ENCODE data around the gene AGBL1. TPM values are rescaled to one million over a fixed set of nuclear protein-coding genes. Genes with fewer than 3 reads are reported as not detected.

The AGBL1 gene
- total RNA-seq, 1 experiment from 2014 or later: not detected

GRCh38 chr15:86677278-86677677 lies 597.6 kb downstream of the AGBL1 start:
- CTCF ChIA-PET: no interaction called here
- POLR2A ChIA-PET (ENCODE audit: unreplicated experiment): no interaction called here
- H3K79me2 ChIP-seq (ENCODE audit: low read depth): no peaks in the 10 kb centered on the region
- H3K9me2 ChIP-seq (ENCODE audit: insufficient read depth): no peaks in the 10 kb centered on the region
- TF ChIP-seq CTCF (conservative IDR thresholded peaks at IDR 0.05) (no peak), EZH2 (IDR thresholded peaks at IDR 0.05; ENCODE audit: low read depth) (no peak)
- H3K36me3 ChIP-seq (ENCODE audit: low read depth): no peaks in the 10 kb centered on the region
- no peak overlapping the region for H3K4me2 ChIP-seq
- no peak overlapping the region for H2AFZ ChIP-seq
- H3K4me3 ChIP-seq: no peak overlapping the region
- no peaks in the 10 kb centered on the region for H4K20me1 ChIP-seq (ENCODE audit: insufficient read depth)
- 0 out of 2 replicates have a peak, but pooled peaks cover 3% of the 10 kb centered on the region for H3K27me3 ChIP-seq (ENCODE audit: insufficient read depth, low read depth)
- intact Hi-C loops (cut with micrococcal nuclease; ENCODE audit: unreplicated experiment): no loop called here
- H3K9me3 ChIP-seq (ENCODE audit: insufficient read depth, low read depth): no peaks in the 10 kb centered on the region
- BruUV-seq (replicated peaks): no TSS peak
- no peak for DNase-seq
- no peak overlapping the region for H3K27ac ChIP-seq
- H3K4me1 ChIP-seq (replicated peaks; ENCODE audit: insufficient read depth): no peaks in the 10 kb centered on the region
- no peaks in the 10 kb centered on the region for H3F3A ChIP-seq (ENCODE audit: insufficient read depth, low read depth)

DNA sequence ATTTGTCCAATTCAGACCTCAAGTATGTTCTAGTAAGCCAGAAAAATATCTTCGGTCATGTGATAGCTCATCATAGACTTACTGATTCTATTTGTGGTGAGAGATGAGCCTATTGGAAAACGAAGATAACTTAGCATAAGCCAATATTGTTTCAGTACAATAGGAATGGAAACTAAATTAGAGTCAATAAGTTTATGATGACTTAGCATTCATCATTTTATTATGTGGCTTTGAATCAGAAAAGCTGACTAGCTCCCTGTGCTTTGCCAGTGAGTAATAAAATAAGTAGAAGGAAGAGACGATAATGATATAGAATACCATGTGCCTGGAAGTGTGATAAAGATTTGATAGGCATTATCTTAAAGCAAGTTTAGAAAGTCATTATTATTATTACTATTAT lies 605.6 kb downstream of the AGBL1 start:
- no peak for DNase-seq
- Histone ChIP-seq H2AFZ (no peak overlapping the region), H3K27ac (no peak overlapping the region), H3K4me1 (replicated peaks; ENCODE audit: insufficient read depth) (no peaks in the 10 kb centered on the region), H3K4me2 (no peak overlapping the region), H3K9me3 (ENCODE audit: insufficient read depth, low read depth) (no peaks in the 10 kb centered on the region), H3K9me2 (ENCODE audit: insufficient read depth) (no peaks in the 10 kb centered on the region), H3K4me3 (no peak overlapping the region), H3K79me2 (ENCODE audit: low read depth) (no peaks in the 10 kb centered on the region), H4K20me1 (ENCODE audit: insufficient read depth) (no peaks in the 10 kb centered on the region; the same call in 1 of the 2 replicates), H3K36me3 (ENCODE audit: low read depth) (no peaks in the 10 kb centered on the region), H3K27me3 (ENCODE audit: insufficient read depth, low read depth) (no peaks in the 10 kb centered on the region), H3F3A (ENCODE audit: insufficient read depth, low read depth) (no peaks in the 10 kb centered on the region)
- CTCF ChIA-PET: no interaction called here
- BruUV-seq (replicated peaks): no TSS peak
- POLR2A ChIA-PET (ENCODE audit: unreplicated experiment): no interaction called here
- intact Hi-C loops (cut with micrococcal nuclease; ENCODE audit: unreplicated experiment): no loop called here
- no peak for TF ChIP-seq EZH2 (IDR thresholded peaks at IDR 0.05; ENCODE audit: low read depth)
- no peak for TF ChIP-seq CTCF (conservative IDR thresholded peaks at IDR 0.05)

DNA sequence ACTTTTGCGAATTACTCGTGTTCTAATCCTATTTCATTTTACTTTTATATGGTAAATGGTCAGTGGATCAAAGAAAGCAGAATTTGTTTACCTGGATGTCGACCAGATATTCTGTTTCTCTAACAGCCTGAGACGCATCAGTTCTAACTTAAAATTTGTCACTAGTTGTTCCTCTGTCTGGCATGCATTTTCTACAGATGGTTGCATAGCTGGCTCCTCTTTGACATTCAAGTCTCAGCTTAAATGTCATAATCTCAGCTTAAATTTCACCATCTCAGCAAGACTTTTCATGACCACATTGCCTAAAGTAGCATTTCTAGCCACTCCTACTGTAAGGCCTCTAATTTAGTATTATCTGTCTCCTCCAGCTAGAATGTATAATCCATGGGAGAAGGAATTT lies 609.3 kb downstream of the AGBL1 start:
- H3K27me3 ChIP-seq (ENCODE audit: insufficient read depth, low read depth): no peaks in the 10 kb centered on the region
- no peak overlapping the region for H3K4me2 ChIP-seq
- POLR2A ChIA-PET (ENCODE audit: unreplicated experiment): no interaction called here
- intact Hi-C loops (cut with micrococcal nuclease; ENCODE audit: unreplicated experiment): no loop called here
- H3K36me3 ChIP-seq (ENCODE audit: low read depth): no peaks in the 10 kb centered on the region
- no peak overlapping the region for H2AFZ ChIP-seq
- no peak overlapping the region for H3K4me3 ChIP-seq
- no peak for DNase-seq
- no peaks in the 10 kb centered on the region; the same call in 1 of the 2 replicates for H4K20me1 ChIP-seq (ENCODE audit: insufficient read depth)
- no peaks in the 10 kb centered on the region for H3K9me2 ChIP-seq (ENCODE audit: insufficient read depth)
- BruUV-seq (replicated peaks): no TSS peak
- no peaks in the 10 kb centered on the region for H3F3A ChIP-seq (ENCODE audit: insufficient read depth, low read depth)
- CTCF ChIA-PET: no interaction called here
- H3K27ac ChIP-seq: no peak overlapping the region
- no peaks in the 10 kb centered on the region for H3K9me3 ChIP-seq (ENCODE audit: insufficient read depth, low read depth)
- no peaks in the 10 kb centered on the region for H3K79me2 ChIP-seq (ENCODE audit: low read depth)
- no peaks in the 10 kb centered on the region for H3K4me1 ChIP-seq (replicated peaks; ENCODE audit: insufficient read depth)
- no peak for TF ChIP-seq CTCF (conservative IDR thresholded peaks at IDR 0.05)
- no peak for TF ChIP-seq EZH2 (IDR thresholded peaks at IDR 0.05; ENCODE audit: low read depth)

Data from PC-9 (cell line).